ENCODE results near the gene TNS4. TPM values are rescaled to one million over a fixed set of nuclear protein-coding genes. Genes with fewer than 3 reads are reported as not detected.
"Not testable (repeated sequence)": the region's sequence is repeated elsewhere in the genome, so short reads cannot be mapped to it uniquely, and the experiment has no call there.

The TNS4 gene
- total and polyA plus RNA-seq, 4 experiments from 2014 or later, result 0.18 to 1.8 (median 0.29) TPM

DNA sequence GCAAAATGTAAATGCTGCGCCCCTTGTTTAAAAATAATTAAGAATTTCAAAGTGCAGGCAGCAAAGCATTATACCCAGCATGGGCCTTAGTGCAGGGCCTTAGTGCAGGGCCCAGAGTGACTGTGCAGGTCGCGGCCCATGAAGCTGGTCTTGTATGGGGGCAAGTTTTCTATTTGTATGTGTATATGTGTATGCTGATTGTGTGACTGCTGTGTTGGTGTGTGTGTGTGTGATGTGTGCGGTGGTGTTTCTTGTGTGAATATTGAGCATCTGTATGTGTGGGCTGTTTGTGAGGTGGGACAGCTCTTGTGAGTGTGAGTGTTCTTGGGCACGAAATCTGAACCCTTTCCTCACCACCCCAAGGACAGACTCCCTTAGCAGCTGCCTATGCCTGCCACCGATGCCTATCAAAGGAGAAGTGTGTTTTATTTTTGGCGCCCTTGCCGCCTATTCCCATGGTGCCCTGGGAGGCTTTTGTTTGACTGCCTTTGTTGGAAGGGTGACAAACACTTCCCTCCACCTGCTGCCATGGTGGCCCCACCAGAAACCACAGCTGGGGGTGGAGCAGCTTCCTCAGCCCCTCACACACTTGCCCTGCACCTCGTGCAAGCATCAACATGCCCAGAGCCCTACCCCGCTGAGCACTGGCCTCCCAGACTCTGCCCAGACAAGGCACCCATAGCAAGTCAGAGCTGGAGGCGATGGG lies 45.8 kb upstream of the TNS4 start:
- intact Hi-C loops (cut with micrococcal nuclease), result loop anchor here (1.0 kb wide), 1 partner anchor 13 kb away; no protein-coding TSS in a partner anchor
- peak overlapping the region in 7 of 8 donors; percentile 41 to 80 (median 73) for H3K4me3 Mint-ChIP-seq

DNA sequence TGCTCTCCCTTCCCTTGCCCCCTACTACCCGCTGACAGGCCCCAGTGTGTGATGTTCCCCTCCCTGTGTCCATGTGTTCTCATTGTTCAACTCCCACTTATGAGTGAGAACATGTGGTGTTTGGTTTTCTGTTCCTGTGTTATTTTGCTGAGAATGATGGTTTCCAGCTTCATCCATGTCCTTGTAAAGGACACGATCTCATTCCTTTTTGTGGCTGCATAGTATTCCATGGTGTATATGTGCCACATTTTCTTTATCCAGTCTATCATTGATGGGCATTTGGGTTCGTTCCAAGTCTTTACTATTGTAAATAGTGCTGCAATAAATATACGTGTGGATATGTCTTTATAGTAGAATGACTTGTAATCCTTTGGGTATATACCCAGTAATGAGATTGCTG lies 45.1 kb upstream of the TNS4 start:
- H3K27me3 ChIP-seq (ENCODE audit: insufficient read depth, low read length); DNase-seq; H3K27ac ChIP-seq (ENCODE audit: low read depth, low read length); intact Hi-C loops (cut with micrococcal nuclease); H3K36me3 ChIP-seq (ENCODE audit: insufficient read depth, low read length); H3K27me3 Mint-ChIP-seq; H3K4me3 ChIP-seq (ENCODE audit: low read length in 2 of 2); H3K36me3 Mint-ChIP-seq; H3K9me3 Mint-ChIP-seq; H3K9me3 ChIP-seq (ENCODE audit: control insufficient read depth in 1 of 2, low read length in 2 of 2): not testable (repeated sequence)
- Mint-ChIP-seq H3K4me3 (peak overlapping the region in 1 of 8 donors; percentile 15), H3K4me1 (peaks cover 63 to 92% (median 79%) of the 10 kb centered on the region in 4 donors), H3K27ac (peak overlapping the region in 6 of 7 donors; percentile 15 to 91 (median 82))
- ChIA-PET CTCF (ENCODE audit: partially characterized antibody) (interaction anchor here (3.5 to 19.9 kb wide), 3 partner anchors 10 to 69 kb away, joined by 22 to 512 read pairs (median 512); partner anchors contain the start of gene CCR7), POLR2A (ENCODE audit: partially characterized antibody) (interaction anchor here (1.0 to 28.0 kb wide), 8 partner anchors 13 to 224 kb away, joined by 3 to 1226 read pairs (median 8); partner anchors contain the start of genes CCR7 and IGFBP4)
- peaks cover 90% of the 10 kb centered on the region for H3K4me1 ChIP-seq (ENCODE audit: insufficient read depth, low read length)

More for the DNA sequence above, 45.8 kb upstream of the TNS4 start:
- CTCF ChIA-PET (ENCODE audit: partially characterized antibody), result interaction anchor here (0.8 to 19.3 kb wide), 12 partner anchors 9 to 1115 kb away, joined by 3 to 512 read pairs (median 5); no protein-coding TSS in a partner anchor
- Mint-ChIP-seq H3K27me3 (no peaks in the 10 kb centered on the region), H3K27ac (peak overlapping the region; percentile 14 to 93 (median 90)), H3K4me1 (peaks cover 60 to 92% (median 77%) of the 10 kb centered on the region in 4 donors), H3K9me3 (peaks cover 0 to 3% (median 0%) of the 10 kb centered on the region in 8 donors), H3K36me3 (peaks cover 2% of the 10 kb centered on the region in 2 donors)
- peak; percentile 67 to 79 (median 75) for DNase-seq
- H3K9me3 ChIP-seq (ENCODE audit: control insufficient read depth in 1 of 2, low read length in 2 of 2), result no peaks in the 10 kb centered on the region
- H3K36me3 ChIP-seq (ENCODE audit: insufficient read depth, low read length), result no peaks in the 10 kb centered on the region
- POLR2A ChIA-PET (ENCODE audit: partially characterized antibody), result interaction anchor here (0.9 to 28.0 kb wide), 22 partner anchors 14 to 1142 kb away, joined by 3 to 1226 read pairs (median 5); partner anchors contain the start of genes CCR7, EIF1, IGFBP4 and SMARCE1
- H3K4me1 ChIP-seq (ENCODE audit: insufficient read depth, low read length), result peaks cover 90% of the 10 kb centered on the region
- peak overlapping the region; percentile 36 for H3K27ac ChIP-seq (ENCODE audit: low read depth, low read length)
- no peaks in the 10 kb centered on the region for H3K27me3 ChIP-seq (ENCODE audit: insufficient read depth, low read length)
- H3K4me3 ChIP-seq (ENCODE audit: low read length in 2 of 2), result no peak overlapping the region

DNA sequence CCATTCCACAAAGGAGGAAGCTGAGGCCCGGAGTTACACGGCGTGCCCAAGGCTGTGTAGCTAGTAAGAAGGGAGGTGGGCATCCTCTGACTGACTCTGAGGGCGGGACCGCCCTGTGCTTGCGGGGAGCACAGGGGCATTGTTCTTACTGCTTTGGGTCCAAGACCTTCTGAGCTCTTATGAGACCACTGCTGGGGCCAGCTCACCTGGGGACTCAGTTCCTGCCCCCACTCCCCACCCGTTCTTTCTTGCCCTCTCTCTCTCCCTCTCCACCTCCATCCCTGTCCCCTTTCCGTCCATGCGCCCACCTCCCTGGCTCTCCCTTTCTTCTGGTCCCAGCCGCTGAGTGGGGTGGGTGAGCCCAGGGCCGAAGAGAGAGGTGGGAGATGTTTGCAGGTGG lies 44.2 kb upstream of the TNS4 start:
- no peak for DNase-seq
- peaks cover 0 to 4% of the 10 kb centered on the region in 2 donors for H3K27me3 Mint-ChIP-seq
- Histone ChIP-seq H3K27ac (ENCODE audit: low read depth, low read length) (no peak overlapping the region), H3K4me1 (ENCODE audit: insufficient read depth, low read length) (peaks cover 90% of the 10 kb centered on the region), H3K36me3 (ENCODE audit: insufficient read depth, low read length) (no peaks in the 10 kb centered on the region), H3K9me3 (ENCODE audit: control insufficient read depth in 1 of 2, low read length in 2 of 2) (no peaks in the 10 kb centered on the region), H3K4me3 (ENCODE audit: low read length in 2 of 2) (no peak overlapping the region), H3K27me3 (ENCODE audit: insufficient read depth, low read length) (no peaks in the 10 kb centered on the region)
- peak overlapping the region in 5 of 7 donors; percentile 59 to 99 (median 65) for H3K27ac Mint-ChIP-seq
- H3K9me3 Mint-ChIP-seq, result peaks cover 0 to 3% (median 0%) of the 10 kb centered on the region in 8 donors
- intact Hi-C loops (cut with micrococcal nuclease), result no loop called here
- H3K4me3 Mint-ChIP-seq, result no peak overlapping the region
- CTCF ChIA-PET (ENCODE audit: partially characterized antibody), result interaction anchor here (19.9 kb wide), 1 partner anchor 11 kb away, joined by 512 read pairs; the partner anchor contains the start of gene CCR7
- peaks cover 64 to 92% (median 78%) of the 10 kb centered on the region in 4 donors for H3K4me1 Mint-ChIP-seq
- peaks cover 0 to 7% of the 10 kb centered on the region in 2 donors for H3K36me3 Mint-ChIP-seq
- POLR2A ChIA-PET (ENCODE audit: partially characterized antibody), result interaction anchor here (0.7 to 28.0 kb wide), 5 partner anchors 7 to 226 kb away, joined by 3 to 1088 read pairs (median 3); partner anchors contain the start of gene CCR7

DNA sequence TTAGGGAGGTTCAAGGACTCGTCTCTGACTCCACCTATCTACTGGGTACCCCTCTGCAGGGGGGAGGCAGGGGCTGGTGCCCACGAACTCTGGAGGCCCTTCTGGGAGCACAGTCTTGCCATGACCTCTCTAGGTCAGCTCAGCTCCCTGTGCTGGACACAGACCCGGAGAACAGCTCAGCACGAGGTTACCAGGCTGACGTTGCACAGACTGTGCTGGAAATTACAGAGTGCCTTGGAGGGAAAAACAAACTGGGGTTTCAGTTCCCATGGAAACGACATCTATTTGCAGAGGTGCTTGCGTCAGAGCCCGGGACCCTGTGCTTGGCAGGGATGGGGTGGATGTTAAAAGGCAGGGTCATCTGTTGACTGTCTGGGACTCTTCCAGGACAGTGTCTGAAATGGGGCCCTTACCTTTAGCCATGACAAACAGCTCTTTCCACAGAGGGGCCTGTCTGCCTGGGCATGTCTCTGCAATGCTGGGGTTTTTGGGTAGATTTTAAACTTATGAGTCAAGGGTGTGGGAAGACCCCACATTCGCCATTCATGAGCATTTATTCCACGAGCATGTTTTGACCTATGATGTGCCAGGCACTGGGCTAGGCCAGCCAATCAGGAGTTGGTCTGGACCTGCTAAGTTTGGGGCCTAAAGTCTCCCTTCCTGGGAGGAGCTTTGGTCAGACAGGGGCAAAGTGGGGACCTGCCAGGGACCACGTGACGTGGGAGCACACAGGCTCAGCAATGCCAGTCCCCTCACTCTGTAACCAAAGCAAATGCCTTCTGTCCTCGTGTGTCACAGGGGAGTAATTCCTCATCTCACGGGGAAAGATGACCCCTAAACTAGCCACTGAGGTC lies 41.4 kb upstream of the TNS4 start:
- H3K36me3 ChIP-seq (ENCODE audit: insufficient read depth, low read length), result no peaks in the 10 kb centered on the region
- Mint-ChIP-seq H3K4me1 (peaks cover 60 to 91% (median 75%) of the 10 kb centered on the region in 4 donors), H3K36me3 (peaks cover 0 to 7% of the 10 kb centered on the region in 2 donors), H3K27ac (peak overlapping the region; percentile 94 to 100 (median 99)), H3K27me3 (peaks cover 0 to 4% of the 10 kb centered on the region in 2 donors), H3K4me3 (peak overlapping the region in 6 of 8 donors; percentile 67 to 94 (median 88)), H3K9me3 (peaks cover 0 to 3% (median 0%) of the 10 kb centered on the region in 8 donors)
- H3K9me3 ChIP-seq (ENCODE audit: control insufficient read depth in 1 of 2, low read length in 2 of 2), result no peaks in the 10 kb centered on the region
- DNase-seq, result peak in 4 of 5 donors; percentile 37 to 82 (median 50)
- peak overlapping the region; percentile 69 for H3K27ac ChIP-seq (ENCODE audit: low read depth, low read length)
- POLR2A ChIA-PET (ENCODE audit: partially characterized antibody), result interaction anchor here (0.7 to 28.0 kb wide), 7 partner anchors 9 to 220 kb away, joined by 3 to 1088 read pairs (median 4); partner anchors contain the start of genes CCR7 and TOP2A
- intact Hi-C loops (cut with micrococcal nuclease), result no loop called here
- H3K4me3 ChIP-seq (ENCODE audit: low read length in 2 of 2), result no peak overlapping the region
- CTCF ChIA-PET (ENCODE audit: partially characterized antibody), result interaction anchor here (1.0 to 19.9 kb wide), 4 partner anchors 9 to 225 kb away, joined by 3 to 512 read pairs (median 6); partner anchors contain the start of gene CCR7
- peaks cover 90% of the 10 kb centered on the region for H3K4me1 ChIP-seq (ENCODE audit: insufficient read depth, low read length)
- no peaks in the 10 kb centered on the region for H3K27me3 ChIP-seq (ENCODE audit: insufficient read depth, low read length)

DNA sequence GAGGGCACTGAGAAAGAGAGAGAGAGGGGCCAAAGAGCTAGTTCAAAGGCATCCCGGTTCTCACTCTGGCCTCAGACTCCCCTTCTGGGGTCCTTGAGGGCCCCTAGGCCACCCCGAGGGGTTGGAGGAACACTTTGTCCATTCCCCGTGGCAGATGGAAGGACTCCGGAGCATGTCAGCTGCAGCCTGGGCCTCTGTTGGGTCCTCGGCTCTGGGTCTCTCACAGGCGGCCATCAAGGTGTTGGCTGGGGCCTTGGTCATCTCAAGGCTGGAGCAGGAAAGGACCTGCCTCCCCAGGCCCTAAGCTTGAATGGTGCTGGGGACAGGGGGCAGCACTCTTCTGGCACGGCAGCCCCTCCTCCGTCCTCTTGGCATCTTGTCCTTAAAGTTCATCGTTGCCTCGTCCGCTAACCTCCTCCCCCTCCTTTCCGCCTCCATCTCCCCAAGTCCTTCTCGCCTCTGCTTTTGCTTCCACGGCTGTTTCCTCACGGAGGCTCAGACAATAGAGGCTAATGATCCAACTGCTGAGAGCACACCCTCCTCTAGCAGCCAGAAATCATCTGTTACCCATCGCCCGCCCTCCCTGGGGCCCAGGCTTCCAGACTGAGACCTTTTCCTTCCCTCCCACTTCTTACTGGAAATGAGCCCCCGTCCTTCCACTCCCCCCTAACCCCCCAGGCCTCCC lies 40.6 kb upstream of the TNS4 start:
- no peaks in the 10 kb centered on the region for H3K9me3 ChIP-seq (ENCODE audit: control insufficient read depth in 1 of 2, low read length in 2 of 2)
- H3K4me1 Mint-ChIP-seq, result peaks cover 58 to 91% (median 75%) of the 10 kb centered on the region in 4 donors
- ChIA-PET CTCF (ENCODE audit: partially characterized antibody) (interaction anchor here (1.0 to 19.9 kb wide), 4 partner anchors 8 to 224 kb away, joined by 3 to 512 read pairs (median 6); partner anchors contain the start of gene CCR7), POLR2A (ENCODE audit: partially characterized antibody) (interaction anchor here (0.7 to 28.0 kb wide), 9 partner anchors 8 to 219 kb away, joined by 3 to 1088 read pairs (median 4); partner anchors contain the start of gene CCR7)
- intact Hi-C loops (cut with micrococcal nuclease), result loop anchor here (1.0 to 2.0 kb wide), 3 partner anchors 9 to 61 kb away; no protein-coding TSS in a partner anchor
- peaks cover 90% of the 10 kb centered on the region for H3K4me1 ChIP-seq (ENCODE audit: insufficient read depth, low read length)
- H3K27me3 ChIP-seq (ENCODE audit: insufficient read depth, low read length), result no peaks in the 10 kb centered on the region
- H3K36me3 Mint-ChIP-seq, result peaks cover 0 to 7% of the 10 kb centered on the region in 2 donors
- peaks cover 0 to 3% (median 0%) of the 10 kb centered on the region in 8 donors for H3K9me3 Mint-ChIP-seq
- H3K27me3 Mint-ChIP-seq, result peaks cover 0 to 4% of the 10 kb centered on the region in 2 donors
- no peak for DNase-seq
- peak overlapping the region in 7 of 8 donors; percentile 81 to 94 (median 89) for H3K4me3 Mint-ChIP-seq
- H3K4me3 ChIP-seq (ENCODE audit: low read length in 2 of 2), result peak overlapping the region; percentile 25 to 43
- peak overlapping the region; percentile 69 for H3K27ac ChIP-seq (ENCODE audit: low read depth, low read length)
- H3K27ac Mint-ChIP-seq, result peak overlapping the region; percentile 94 to 100 (median 99)
- H3K36me3 ChIP-seq (ENCODE audit: insufficient read depth, low read length), result no peaks in the 10 kb centered on the region
